Nephron progenitor cell (in vitro differentiated cells): ENCODE results near the gene KATNBL1.

Source experiments
- DNase-seq: peaks from one replicate; pipeline ENCODE4 v3.0.0; 2021
- H3K27ac Mint-ChIP-seq: 2 replicates; pipeline ENCODE4 v1.8.0; 2021; ENCODE audit warnings: mild to moderate bottlenecking, moderate library complexity, mixed read lengths
- H3K27me3 Mint-ChIP-seq: 2 replicates; pipeline ENCODE4 v1.8.0; 2021; ENCODE audit warnings: mild to moderate bottlenecking, low read depth, mixed read lengths; ENCODE audit not compliant: poor library complexity
- H3K36me3 Mint-ChIP-seq: 2 replicates; pipeline ENCODE4 v1.8.0; 2021; ENCODE audit warnings: low read depth, mixed read lengths
- H3K4me1 Mint-ChIP-seq: 2 replicates; pipeline ENCODE4 v1.8.0; 2021; ENCODE audit warnings: mixed read lengths
- H3K4me3 Mint-ChIP-seq: 2 replicates; pipeline ENCODE4 v1.8.0; 2021; ENCODE audit warnings: mild to moderate bottlenecking, moderate library complexity, mixed read lengths
- H3K9me3 Mint-ChIP-seq: 2 replicates; pipeline ENCODE4 v1.8.0; 2021; ENCODE audit warnings: mild to moderate bottlenecking, moderate library complexity, mixed read lengths
- TF ChIP-seq, protein P1 (sequence below): fragments of 200-600 bp; sonication (generic); IDR thresholded peaks from 2 replicates; pipeline ENCODE4 v1.5.0; 2021; ENCODE audit warnings: antibody characterized with exemption

KATNBL1 gene, protein sequence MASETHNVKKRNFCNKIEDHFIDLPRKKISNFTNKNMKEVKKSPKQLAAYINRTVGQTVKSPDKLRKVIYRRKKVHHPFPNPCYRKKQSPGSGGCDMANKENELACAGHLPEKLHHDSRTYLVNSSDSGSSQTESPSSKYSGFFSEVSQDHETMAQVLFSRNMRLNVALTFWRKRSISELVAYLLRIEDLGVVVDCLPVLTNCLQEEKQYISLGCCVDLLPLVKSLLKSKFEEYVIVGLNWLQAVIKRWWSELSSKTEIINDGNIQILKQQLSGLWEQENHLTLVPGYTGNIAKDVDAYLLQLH

DNA sequence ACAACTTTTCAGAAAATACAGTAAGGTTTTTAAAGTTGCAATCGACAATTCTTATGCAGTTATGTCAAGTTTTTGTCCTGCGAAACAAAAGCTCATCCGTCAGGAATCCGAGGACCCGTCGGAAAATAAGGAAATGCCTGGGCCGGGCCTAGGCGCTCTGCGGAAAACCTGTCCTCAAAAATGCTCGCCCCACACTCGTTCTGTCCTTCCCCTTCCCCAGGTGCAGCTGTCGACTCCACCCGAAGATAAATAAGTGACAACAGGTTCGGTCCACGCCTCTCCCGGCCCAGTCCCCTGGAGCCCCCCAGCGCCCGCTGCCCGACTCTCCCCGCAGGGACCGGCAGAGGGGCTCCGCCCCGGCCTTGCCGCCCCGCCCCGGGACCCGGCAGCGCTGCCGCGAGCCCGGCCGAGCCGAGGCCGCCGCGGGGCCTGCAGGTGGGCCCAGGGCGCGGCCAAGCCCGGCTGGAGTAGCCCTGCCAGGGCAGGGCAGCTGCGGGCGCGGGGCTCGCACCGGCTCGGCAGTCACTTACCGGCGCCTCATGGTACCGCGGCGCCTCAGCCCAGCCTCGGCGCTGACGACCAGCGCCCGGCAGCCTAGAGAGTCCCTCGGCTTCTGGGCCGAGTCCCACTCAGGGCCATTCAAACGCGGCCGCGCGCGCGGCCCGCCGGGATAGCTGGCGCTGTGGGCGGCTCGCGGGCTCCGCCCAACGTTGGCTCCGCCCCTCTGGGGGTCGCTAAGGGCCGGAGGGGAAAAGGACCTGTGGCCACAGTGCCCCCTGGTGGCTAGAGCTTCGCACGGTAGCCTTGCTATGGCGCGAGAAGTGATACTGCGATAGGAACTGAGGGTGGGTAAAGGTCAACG, at the start of gene KATNBL1:
KATNBL1 (minus strand) TSS at position 676 of the 862 bp plus-strand sequence. CDS start 46,420 bp downstream, outside the sequence.
- TF ChIP-seq, protein P1, sequence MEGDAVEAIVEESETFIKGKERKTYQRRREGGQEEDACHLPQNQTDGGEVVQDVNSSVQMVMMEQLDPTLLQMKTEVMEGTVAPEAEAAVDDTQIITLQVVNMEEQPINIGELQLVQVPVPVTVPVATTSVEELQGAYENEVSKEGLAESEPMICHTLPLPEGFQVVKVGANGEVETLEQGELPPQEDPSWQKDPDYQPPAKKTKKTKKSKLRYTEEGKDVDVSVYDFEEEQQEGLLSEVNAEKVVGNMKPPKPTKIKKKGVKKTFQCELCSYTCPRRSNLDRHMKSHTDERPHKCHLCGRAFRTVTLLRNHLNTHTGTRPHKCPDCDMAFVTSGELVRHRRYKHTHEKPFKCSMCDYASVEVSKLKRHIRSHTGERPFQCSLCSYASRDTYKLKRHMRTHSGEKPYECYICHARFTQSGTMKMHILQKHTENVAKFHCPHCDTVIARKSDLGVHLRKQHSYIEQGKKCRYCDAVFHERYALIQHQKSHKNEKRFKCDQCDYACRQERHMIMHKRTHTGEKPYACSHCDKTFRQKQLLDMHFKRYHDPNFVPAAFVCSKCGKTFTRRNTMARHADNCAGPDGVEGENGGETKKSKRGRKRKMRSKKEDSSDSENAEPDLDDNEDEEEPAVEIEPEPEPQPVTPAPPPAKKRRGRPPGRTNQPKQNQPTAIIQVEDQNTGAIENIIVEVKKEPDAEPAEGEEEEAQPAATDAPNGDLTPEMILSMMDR = peak; percentile 83
- Mint-ChIP-seq H3K27ac (peak within 1 kb of the TSS; percentile 95), H3K4me3 (peak within 1 kb of the TSS; percentile 89), H3K36me3 (peaks cover 30% of the 10 kb centered on the region), H3K9me3 (peaks cover 8% of the 10 kb centered on the region), H3K4me1 (peaks cover 14% of the 10 kb centered on the region), H3K27me3 (peaks cover 22% of the 10 kb centered on the region)
- peak; percentile 100 for DNase-seq

DNA sequence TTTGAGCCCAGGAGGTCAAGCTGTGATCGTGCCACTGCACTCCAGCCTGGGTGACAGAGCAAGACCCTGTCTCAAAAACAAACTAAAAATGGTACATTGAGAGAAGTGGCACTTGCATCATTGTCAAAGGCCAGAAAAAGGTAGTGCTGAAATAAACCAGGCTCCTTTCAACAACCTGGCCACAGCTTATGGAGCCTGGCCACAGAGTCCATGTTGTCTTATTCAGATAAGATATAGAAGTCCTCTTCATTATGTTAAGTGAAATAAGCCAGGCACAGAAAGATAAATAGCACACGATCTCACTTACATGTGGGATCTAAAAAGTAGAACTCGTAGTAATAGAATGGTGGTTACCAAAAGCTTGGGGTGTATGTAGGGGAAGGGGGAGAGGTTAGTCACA, 49.7 kb upstream of the KATNBL1 start:
- no peak for DNase-seq
- H3K4me1 Mint-ChIP-seq = no peaks in the 10 kb centered on the region
- no peak overlapping the region for H3K4me3 Mint-ChIP-seq
- no peak overlapping the region for H3K27ac Mint-ChIP-seq
- H3K9me3 Mint-ChIP-seq = no peaks in the 10 kb centered on the region
- no peaks in the 10 kb centered on the region for H3K36me3 Mint-ChIP-seq
- TF ChIP-seq, protein P1 = no peak
- H3K27me3 Mint-ChIP-seq = peaks cover 10% of the 10 kb centered on the region

DNA sequence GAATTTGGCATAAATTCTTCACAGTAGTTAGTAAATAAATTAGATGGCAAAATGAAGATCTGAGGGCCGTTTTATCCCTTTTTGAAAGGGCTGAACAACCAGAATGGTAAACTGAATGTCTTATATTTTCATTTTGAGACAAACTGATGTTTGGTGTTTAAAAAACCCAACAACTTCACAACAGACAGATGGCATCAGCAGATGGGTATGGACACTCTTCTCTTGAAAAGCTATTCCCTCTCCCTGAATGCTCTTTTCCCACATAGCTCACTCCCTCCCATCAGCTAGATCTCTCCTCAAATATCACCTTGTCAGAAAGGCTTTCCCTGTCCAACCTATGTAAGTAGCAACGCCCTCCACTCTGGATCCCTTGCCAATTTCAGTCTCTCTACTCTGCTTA, 48.3 kb upstream of the KATNBL1 start:
- no peak for DNase-seq
- H3K9me3 Mint-ChIP-seq = no peaks in the 10 kb centered on the region
- H3K4me1 Mint-ChIP-seq = no peaks in the 10 kb centered on the region
- TF ChIP-seq, protein P1 = no peak
- H3K36me3 Mint-ChIP-seq = peaks cover 10% of the 10 kb centered on the region
- H3K27me3 Mint-ChIP-seq = peaks cover 7% of the 10 kb centered on the region
- H3K27ac Mint-ChIP-seq = no peak overlapping the region
- H3K4me3 Mint-ChIP-seq = no peak overlapping the region

DNA sequence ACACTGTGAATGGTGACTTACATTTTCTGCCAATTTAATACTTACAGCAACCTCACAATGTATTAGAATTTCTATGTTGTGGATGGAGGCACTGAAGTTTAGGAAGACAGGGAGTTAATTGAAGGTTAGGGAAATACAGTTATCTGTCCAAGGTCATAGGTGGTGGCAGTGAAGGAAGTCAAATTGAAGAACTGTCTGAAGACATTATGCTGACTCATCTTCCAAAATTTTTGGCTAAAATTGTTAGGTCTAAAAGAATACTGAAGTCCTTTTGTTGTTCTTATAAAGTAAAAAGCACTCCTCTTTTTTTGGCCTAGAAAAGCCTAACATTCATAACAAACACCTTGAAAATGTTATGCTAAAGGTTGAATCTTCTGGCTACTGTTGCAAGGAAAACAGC, 42.6 kb upstream of the KATNBL1 start:
- peaks cover 10% of the 10 kb centered on the region for H3K36me3 Mint-ChIP-seq
- no peak overlapping the region for H3K27ac Mint-ChIP-seq
- H3K27me3 Mint-ChIP-seq = no peaks in the 10 kb centered on the region
- no peak for DNase-seq
- no peaks in the 10 kb centered on the region for H3K9me3 Mint-ChIP-seq
- no peak overlapping the region for H3K4me3 Mint-ChIP-seq
- H3K4me1 Mint-ChIP-seq = no peaks in the 10 kb centered on the region
- TF ChIP-seq, protein P1 = no peak

DNA sequence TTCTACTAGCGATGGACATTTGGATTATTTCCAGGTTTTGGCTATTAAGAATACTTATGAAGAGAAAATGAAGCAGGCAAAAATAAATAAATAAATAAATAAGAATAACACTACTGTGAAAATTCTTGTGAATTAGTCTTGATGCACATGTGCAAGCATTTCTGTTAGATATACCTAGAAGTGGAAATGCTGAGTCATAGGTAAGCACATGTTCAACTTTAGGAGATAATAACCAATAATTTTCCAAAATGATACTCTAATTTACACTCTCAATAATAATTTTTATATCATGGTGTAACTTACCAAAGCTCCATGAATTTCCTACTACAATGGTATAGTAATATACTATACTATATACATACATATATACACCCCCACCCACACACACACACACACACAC, 38.3 kb upstream of the KATNBL1 start:
- TF ChIP-seq, protein P1 = no peak
- H3K4me1 Mint-ChIP-seq = no peaks in the 10 kb centered on the region
- H3K4me3 Mint-ChIP-seq = no peak overlapping the region
- H3K27me3 Mint-ChIP-seq = no peaks in the 10 kb centered on the region
- H3K36me3 Mint-ChIP-seq = no peaks in the 10 kb centered on the region
- no peak for DNase-seq
- H3K27ac Mint-ChIP-seq = no peak overlapping the region
- no peaks in the 10 kb centered on the region for H3K9me3 Mint-ChIP-seq
